Kidney (tissue), 14 donors: Measurements from ENCODE around the gene ERBB4. TPM values are rescaled to one million over a fixed set of nuclear protein-coding genes. Genes with fewer than 3 reads are reported as not detected.

Experiments
- DNase-seq, 5 donors: peaks; one replicate each; pipeline ENCODE4 v3.0.0-alpha.2; 2013 to 2020
- FAIRE-seq: peaks from 2 replicates; lab custom pipeline; 2012; peaks lifted over from hg19 to GRCh38; lab: Jason Lieb, UNC
- H3K27ac ChIP-seq, 2 donors: one replicate each; pipeline ENCODE4 v1.7.0; 2013; ENCODE audit warnings: low read depth in 2 of 2, low read length in 2 of 2, inconsistent platforms in 1 of 2
- H3K27me3 ChIP-seq: one replicate; pipeline ENCODE4 v1.7.1; 2013; ENCODE audit warnings: low read length, inconsistent platforms; ENCODE audit not compliant: control insufficient read depth, insufficient read depth
- H3K36me3 ChIP-seq, 3 donors: one replicate each; pipeline versions ENCODE4 v1.7.0 to v1.7.1; 2013; ENCODE audit warnings: low read length in 3 of 3, control low read depth in 1 of 3, inconsistent platforms in 1 of 3; ENCODE audit not compliant: insufficient read depth in 3 of 3, control insufficient read depth in 2 of 3
- H3K4me1 ChIP-seq, 3 donors: one replicate each; pipeline versions ENCODE4 v1.7.0 to v1.7.1; 2013; ENCODE audit warnings: low read length in 3 of 3, inconsistent platforms in 1 of 3, low read depth in 1 of 3; ENCODE audit not compliant: control insufficient read depth in 2 of 3, insufficient read depth in 2 of 3
- H3K4me3 ChIP-seq, 3 donors: one replicate each; pipeline versions ENCODE4 v1.7.0 to v1.8.1; 2013; ENCODE audit warnings: low read length in 3 of 3, control low read depth in 1 of 3, inconsistent platforms in 1 of 3
- H3K9ac ChIP-seq, 3 donors: one replicate each; pipeline versions ENCODE4 v1.7.0 to v1.7.1; 2013; ENCODE audit warnings: low read length in 3 of 3, control low read depth in 1 of 3, inconsistent platforms in 1 of 3
- H3K9me3 ChIP-seq, 3 donors: one replicate each; pipeline versions ENCODE4 v1.7.0 to v1.7.1; 2013; ENCODE audit warnings: low read length in 3 of 3, control low read depth in 1 of 3, inconsistent platforms in 1 of 3; ENCODE audit not compliant: control insufficient read depth in 2 of 3, insufficient read depth in 1 of 3
- CTCF ChIP-seq: IDR thresholded peaks from 3 replicates; pipeline ENCODE4 v1.5.1; 2012; ENCODE audit warnings: mild to moderate bottlenecking, moderate library complexity, borderline replicate concordance; ENCODE audit not compliant: insufficient read depth; ENCODE audit errors: extremely low read depth
- intact Hi-C: fragments of 100-400 bp; cut with DNase I; formaldehyde crosslinking; loops from one replicate; pipeline ENCODE4 v1.11.1; 2022
- polyA plus RNA-seq: library from polyadenylated mRNA; stranded (reverse); fragments of 350-450 nt; fragmentation: Illumina TruSeq; extraction: RNeasy Lipid Tissue Mini Kit (QIAGEN cat#74804); gene quantifications from one replicate; pipeline ENCODE4 v1.2.3, GENCODE V29; 2014; ENCODE audit warnings: low read depth, low replicate concordance; ENCODE audit not compliant: insufficient read depth
- total RNA-seq: library from RNA; stranded (reverse); fragmentation: NEBNext Ultra II Directional; extraction: Animal tissue kit (Norgen Biotek cat#: 25700); gene quantifications from one replicate; pipeline ENCODE4 v1.2.1, GENCODE V29; 2021
- donor health status: control.
- donor health status: control.
- donor health status: control.
- donor health status: control.
- donor health status: control.
- donor health status: DM: yes; HTN: yes; CAD: no.
- donor health status: Normal renal cell carcinoma (clear cell type).

Gene ERBB4
- total and polyA plus RNA-seq, 2 donors from 2014 or later: 3.9 to 152 TPM

- DNase-seq (no peak), FAIRE-seq (no peak)
- Histone ChIP-seq H3K9me3 (no peaks in the 10 kb centered on the region), H3K27me3 (no peaks in the 10 kb centered on the region), H3K36me3 (no peaks in the 10 kb centered on the region), H3K4me3 (no peak overlapping the region), H3K27ac (no peak overlapping the region), H3K4me1 (no peaks in the 10 kb centered on the region), H3K9ac (no peak overlapping the region)
- intact Hi-C loops: no loop called here
- no peak for TF ChIP-seq CTCF
These were observed 243.8 kb downstream of the ERBB4 start for GRCh38 chr2:212294816-212295215.

GRCh38 chr2:212289301-212289700 is 249.3 kb downstream of the ERBB4 start:
- no peaks in the 10 kb centered on the region for H3K36me3 ChIP-seq
- H3K4me3 ChIP-seq: no peak overlapping the region
- H3K27ac ChIP-seq: no peak overlapping the region
- H3K9ac ChIP-seq: no peak overlapping the region
- DNase-seq (no peak), FAIRE-seq (no peak)
- H3K4me1 ChIP-seq: no peaks in the 10 kb centered on the region
- intact Hi-C loops: no loop called here
- no peak for TF ChIP-seq CTCF
- no peaks in the 10 kb centered on the region for H3K27me3 ChIP-seq
- no peaks in the 10 kb centered on the region for H3K9me3 ChIP-seq

DNA sequence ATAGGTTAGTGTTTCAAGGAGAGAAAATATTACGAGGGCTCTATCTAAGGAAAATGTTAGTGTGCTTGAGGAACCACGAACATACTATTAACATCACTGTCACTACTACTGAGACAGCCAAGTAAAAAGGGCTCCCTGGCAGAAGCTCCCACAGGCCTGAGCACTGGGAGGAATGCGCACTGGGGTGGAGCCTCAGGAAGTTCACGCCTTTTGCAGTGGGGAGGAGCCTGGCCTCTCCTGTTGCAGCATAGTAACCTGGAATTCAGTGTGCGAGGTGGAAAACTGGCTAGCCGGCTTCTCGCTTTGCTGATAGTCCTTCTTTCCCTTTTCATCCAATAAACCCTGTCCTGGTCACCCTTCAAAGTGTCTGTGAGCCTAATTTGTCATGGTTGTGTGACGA is 250.3 kb downstream of the ERBB4 start:
- Histone ChIP-seq H3K27me3 (no peaks in the 10 kb centered on the region), H3K9me3 (no peaks in the 10 kb centered on the region), H3K9ac (no peak overlapping the region), H3K4me3 (no peak overlapping the region), H3K27ac (no peak overlapping the region), H3K4me1 (no peaks in the 10 kb centered on the region), H3K36me3 (no peaks in the 10 kb centered on the region)
- no peak for TF ChIP-seq CTCF
- FAIRE-seq: no peak
- intact Hi-C loops: no loop called here
- peak in 1 of 5 donors; percentile 30 for DNase-seq

DNA sequence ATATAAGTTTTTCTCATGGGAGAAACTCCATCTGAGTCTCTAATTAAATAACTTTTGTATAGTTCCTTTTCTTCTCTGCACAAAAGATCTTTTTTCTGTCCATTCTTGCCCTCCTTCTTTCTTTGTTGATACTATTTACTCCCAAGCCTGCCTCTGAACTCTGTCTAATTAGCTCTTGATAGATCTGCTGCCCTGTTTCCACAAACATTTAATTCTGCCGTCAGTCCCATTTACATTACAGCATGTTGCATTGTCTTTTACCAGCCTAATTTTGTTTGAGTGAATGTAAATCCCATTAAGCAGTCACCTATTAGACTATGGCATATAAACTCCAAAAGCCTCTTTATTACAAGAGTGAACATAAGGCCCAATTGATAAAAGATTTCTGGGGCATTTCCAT is 254.4 kb downstream of the ERBB4 start:
- TF ChIP-seq CTCF: no peak
- Histone ChIP-seq H3K9ac (no peak overlapping the region), H3K36me3 (no peaks in the 10 kb centered on the region), H3K4me1 (peaks cover 0 to 6% (median 0%) of the 10 kb centered on the region in 3 donors), H3K9me3 (no peaks in the 10 kb centered on the region), H3K4me3 (no peak overlapping the region), H3K27ac (no peak overlapping the region), H3K27me3 (no peaks in the 10 kb centered on the region)
- DNase-seq (no peak), FAIRE-seq (no peak)
- intact Hi-C loops: no loop called here
